Tibial nerve (tissue), 4 donors: ENCODE data around the gene ATP9B.
"Not testable (repeated sequence)": the region's sequence is repeated elsewhere in the genome, so short reads cannot be mapped to it uniquely, and the experiment has no call there.

Experiments
- EP300 ChIP-seq, 2 donors: sonication (generic); formaldehyde crosslinking; IDR thresholded peaks; one replicate each; pipeline ENCODE4 v1.6.1; 2017; ENCODE audit warnings: antibody characterized with exemption in 2 of 2, mild to moderate bottlenecking in 1 of 2
- POLR2A ChIP-seq, 2 donors: fragments of 450-650 bp; IDR thresholded peaks; one replicate each; pipeline ENCODE4 v1.6.1; 2017; ENCODE audit warnings: antibody characterized with exemption in 2 of 2, mild to moderate bottlenecking in 2 of 2, moderate library complexity in 2 of 2
- TF ChIP-seq, protein P1 (sequence below), 5 experiments: fragments of 200-600 bp in 3 of 5; fragments of 450-650 bp in 2 of 5; sonication (generic) in 3 of 5; IDR thresholded peaks; one replicate each; pipeline ENCODE4 v1.5.1; 2016 to 2019; ENCODE audit warnings: antibody characterized with exemption in 5 of 5, mild to moderate bottlenecking in 3 of 5, moderate library complexity in 2 of 5

DNA sequence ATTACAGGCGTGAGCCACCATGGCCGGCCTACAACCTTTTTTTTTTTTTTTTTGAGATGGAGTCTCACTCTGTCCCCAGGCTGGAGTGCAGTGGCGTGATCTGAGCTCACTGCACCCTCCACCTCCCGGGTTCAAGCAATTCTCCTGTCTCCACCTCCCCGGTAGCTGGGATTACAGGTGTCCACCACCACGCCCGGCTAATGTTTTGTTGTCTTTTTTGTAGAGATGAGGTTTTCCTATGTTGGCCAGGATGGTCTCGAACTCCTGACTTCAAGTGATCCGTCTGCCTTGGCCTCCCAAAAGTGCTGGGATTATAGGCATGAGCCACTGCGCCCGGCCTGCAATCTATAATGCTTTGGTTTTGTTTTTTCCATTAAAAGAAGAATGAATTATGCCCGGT is 307.5 kb downstream of the ATP9B start:
- TF ChIP-seq, protein P1, sequence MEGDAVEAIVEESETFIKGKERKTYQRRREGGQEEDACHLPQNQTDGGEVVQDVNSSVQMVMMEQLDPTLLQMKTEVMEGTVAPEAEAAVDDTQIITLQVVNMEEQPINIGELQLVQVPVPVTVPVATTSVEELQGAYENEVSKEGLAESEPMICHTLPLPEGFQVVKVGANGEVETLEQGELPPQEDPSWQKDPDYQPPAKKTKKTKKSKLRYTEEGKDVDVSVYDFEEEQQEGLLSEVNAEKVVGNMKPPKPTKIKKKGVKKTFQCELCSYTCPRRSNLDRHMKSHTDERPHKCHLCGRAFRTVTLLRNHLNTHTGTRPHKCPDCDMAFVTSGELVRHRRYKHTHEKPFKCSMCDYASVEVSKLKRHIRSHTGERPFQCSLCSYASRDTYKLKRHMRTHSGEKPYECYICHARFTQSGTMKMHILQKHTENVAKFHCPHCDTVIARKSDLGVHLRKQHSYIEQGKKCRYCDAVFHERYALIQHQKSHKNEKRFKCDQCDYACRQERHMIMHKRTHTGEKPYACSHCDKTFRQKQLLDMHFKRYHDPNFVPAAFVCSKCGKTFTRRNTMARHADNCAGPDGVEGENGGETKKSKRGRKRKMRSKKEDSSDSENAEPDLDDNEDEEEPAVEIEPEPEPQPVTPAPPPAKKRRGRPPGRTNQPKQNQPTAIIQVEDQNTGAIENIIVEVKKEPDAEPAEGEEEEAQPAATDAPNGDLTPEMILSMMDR (IDR thresholded peaks at IDR 0.05), result not testable (repeated sequence)
- TF ChIP-seq EP300, POLR2A (IDR thresholded peaks at IDR 0.05): not testable (repeated sequence)
